GM12801 (cell line): ENCODE data around the gene APOBEC3B.

Source experiments
- CTCF ChIP-seq: IDR thresholded peaks from one replicate; pipeline ENCODE4 v1.5.1; 2011; ENCODE audit warnings: control low read depth; ENCODE audit not compliant: insufficient read length; ENCODE audit errors: extremely low read depth

APOBEC3B gene

GRCh38 chr22:38938925-38939324, 43.2 kb upstream of the APOBEC3B start:
- no peak for TF ChIP-seq CTCF

- no peak for TF ChIP-seq CTCF
These were observed 41.2 kb upstream of the APOBEC3B start for GRCh38 chr22:38940811-38941384.

- TF ChIP-seq CTCF: no peak
These were observed 40.6 kb upstream of the APOBEC3B start for GRCh38 chr22:38941488-38941987.

- no peak for TF ChIP-seq CTCF
These were observed 39.4 kb upstream of the APOBEC3B start for GRCh38 chr22:38942702-38943101.

GRCh38 chr22:38943201-38943600, 38.9 kb upstream of the APOBEC3B start:
- TF ChIP-seq CTCF: no peak

- no peak for TF ChIP-seq CTCF
These were observed 38.3 kb upstream of the APOBEC3B start for GRCh38 chr22:38943882-38944281.

- no peak for TF ChIP-seq CTCF
These were observed 37.5 kb upstream of the APOBEC3B start for GRCh38 chr22:38944653-38945052.
